ENCODE measurements around the gene SLC4A4. TPM values are rescaled to one million over a fixed set of nuclear protein-coding genes. Genes with fewer than 3 reads are reported as not detected.

The SLC4A4 gene
- total RNA-seq, 1 donor from 2014 or later, result 5.0 TPM

DNA sequence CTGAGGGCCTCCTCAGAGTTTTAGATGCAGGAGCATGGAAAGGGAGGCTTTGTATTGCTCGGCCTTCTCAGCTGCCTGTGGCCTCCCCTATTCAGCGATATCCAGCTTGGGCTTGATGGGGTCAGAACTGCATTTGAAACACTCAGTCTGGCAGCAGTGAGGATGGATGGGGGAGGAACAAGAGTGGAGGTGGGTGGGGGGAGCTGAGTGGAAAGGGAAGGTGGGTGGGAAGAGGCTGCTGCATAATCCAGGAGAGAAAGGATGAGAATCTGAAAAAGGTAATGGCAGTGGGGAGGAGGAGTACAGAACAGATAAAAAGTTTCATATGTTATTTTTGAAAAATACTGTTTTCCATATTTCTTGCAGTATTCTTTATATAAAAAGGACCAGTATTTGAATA, 202.7 kb downstream of the SLC4A4 start:
- no peak overlapping the region for H3K27ac Mint-ChIP-seq (ENCODE audit: unreplicated experiment)
- DNase-seq (ENCODE audit: low spot score), result no peak
- no peak overlapping the region for H3K4me3 Mint-ChIP-seq (ENCODE audit: unreplicated experiment)
- no peaks in the 10 kb centered on the region for H3K4me1 Mint-ChIP-seq (ENCODE audit: unreplicated experiment)
- no peaks in the 10 kb centered on the region for H3K27me3 Mint-ChIP-seq (ENCODE audit: unreplicated experiment)
- H3K9me3 Mint-ChIP-seq (ENCODE audit: unreplicated experiment), result no peaks in the 10 kb centered on the region
- TF ChIP-seq, protein P1, sequence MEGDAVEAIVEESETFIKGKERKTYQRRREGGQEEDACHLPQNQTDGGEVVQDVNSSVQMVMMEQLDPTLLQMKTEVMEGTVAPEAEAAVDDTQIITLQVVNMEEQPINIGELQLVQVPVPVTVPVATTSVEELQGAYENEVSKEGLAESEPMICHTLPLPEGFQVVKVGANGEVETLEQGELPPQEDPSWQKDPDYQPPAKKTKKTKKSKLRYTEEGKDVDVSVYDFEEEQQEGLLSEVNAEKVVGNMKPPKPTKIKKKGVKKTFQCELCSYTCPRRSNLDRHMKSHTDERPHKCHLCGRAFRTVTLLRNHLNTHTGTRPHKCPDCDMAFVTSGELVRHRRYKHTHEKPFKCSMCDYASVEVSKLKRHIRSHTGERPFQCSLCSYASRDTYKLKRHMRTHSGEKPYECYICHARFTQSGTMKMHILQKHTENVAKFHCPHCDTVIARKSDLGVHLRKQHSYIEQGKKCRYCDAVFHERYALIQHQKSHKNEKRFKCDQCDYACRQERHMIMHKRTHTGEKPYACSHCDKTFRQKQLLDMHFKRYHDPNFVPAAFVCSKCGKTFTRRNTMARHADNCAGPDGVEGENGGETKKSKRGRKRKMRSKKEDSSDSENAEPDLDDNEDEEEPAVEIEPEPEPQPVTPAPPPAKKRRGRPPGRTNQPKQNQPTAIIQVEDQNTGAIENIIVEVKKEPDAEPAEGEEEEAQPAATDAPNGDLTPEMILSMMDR (IDR thresholded peaks at IDR 0.05; ENCODE audit: unreplicated experiment), result no peak
- no peaks in the 10 kb centered on the region for H3K36me3 Mint-ChIP-seq (ENCODE audit: low read depth, unreplicated experiment)

DNA sequence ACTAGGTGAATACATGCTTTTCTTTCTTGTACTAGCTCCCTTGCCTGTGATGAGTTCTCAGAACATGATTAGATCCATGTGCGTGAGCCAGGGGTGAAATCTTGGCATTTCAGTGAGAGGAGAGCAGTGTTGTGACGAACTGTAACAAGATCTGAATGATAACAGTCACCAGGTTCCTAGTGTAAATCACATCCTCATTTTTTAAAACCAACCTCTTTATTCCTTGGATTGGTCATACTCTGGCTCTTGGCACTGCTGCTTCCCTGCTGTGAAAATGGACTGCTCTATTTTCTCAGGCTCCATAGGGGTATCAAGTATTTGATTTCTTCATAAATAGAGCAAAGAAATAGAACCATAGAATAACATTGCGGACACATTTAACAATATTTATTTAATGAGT, 206.3 kb downstream of the SLC4A4 start:
- Mint-ChIP-seq H3K36me3 (ENCODE audit: low read depth, unreplicated experiment) (no peaks in the 10 kb centered on the region), H3K9me3 (ENCODE audit: unreplicated experiment) (no peaks in the 10 kb centered on the region), H3K4me3 (ENCODE audit: unreplicated experiment) (no peak overlapping the region), H3K27me3 (ENCODE audit: unreplicated experiment) (no peaks in the 10 kb centered on the region), H3K4me1 (ENCODE audit: unreplicated experiment) (no peaks in the 10 kb centered on the region), H3K27ac (ENCODE audit: unreplicated experiment) (no peak overlapping the region)
- DNase-seq (ENCODE audit: low spot score), result no peak
- TF ChIP-seq, protein P1 (IDR thresholded peaks at IDR 0.05; ENCODE audit: unreplicated experiment), result no peak

DNA sequence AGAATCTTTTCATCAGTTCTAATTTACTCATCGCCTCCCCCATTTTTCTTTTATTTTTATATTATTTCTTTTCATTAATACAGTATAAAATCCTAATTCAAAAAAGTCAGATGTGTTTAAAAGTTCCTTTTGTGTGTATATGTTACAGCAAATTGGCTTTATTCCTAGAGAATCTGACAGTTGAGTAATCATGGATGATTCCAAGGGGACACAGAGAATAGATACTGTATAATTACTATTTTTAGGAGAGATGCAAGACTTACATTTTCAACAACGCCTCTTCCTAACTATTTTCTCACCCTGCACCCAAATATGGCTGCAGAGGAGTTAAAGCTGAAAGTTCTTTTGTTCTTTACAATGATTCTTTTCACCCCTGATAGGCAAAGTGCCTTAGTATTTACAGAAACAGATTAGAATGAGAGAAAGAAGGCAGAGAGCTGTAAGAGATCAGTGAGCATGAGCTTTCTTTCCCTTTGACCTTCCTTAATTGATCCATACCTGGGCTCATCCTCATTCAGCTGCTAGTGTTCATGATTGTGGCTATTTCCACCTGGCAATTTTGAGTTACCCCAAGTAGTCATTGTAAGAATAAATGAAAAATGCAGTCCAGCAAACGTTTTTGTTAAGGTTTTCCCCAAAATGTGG, 210.8 kb downstream of the SLC4A4 start:
- Mint-ChIP-seq H3K9me3 (ENCODE audit: unreplicated experiment) (no peaks in the 10 kb centered on the region), H3K27ac (ENCODE audit: unreplicated experiment) (no peak overlapping the region), H3K4me1 (ENCODE audit: unreplicated experiment) (no peaks in the 10 kb centered on the region), H3K36me3 (ENCODE audit: low read depth, unreplicated experiment) (no peaks in the 10 kb centered on the region), H3K27me3 (ENCODE audit: unreplicated experiment) (no peaks in the 10 kb centered on the region), H3K4me3 (ENCODE audit: unreplicated experiment) (no peak overlapping the region)
- TF ChIP-seq, protein P1 (IDR thresholded peaks at IDR 0.05; ENCODE audit: unreplicated experiment), result no peak
- DNase-seq (ENCODE audit: low spot score), result no peak

DNA sequence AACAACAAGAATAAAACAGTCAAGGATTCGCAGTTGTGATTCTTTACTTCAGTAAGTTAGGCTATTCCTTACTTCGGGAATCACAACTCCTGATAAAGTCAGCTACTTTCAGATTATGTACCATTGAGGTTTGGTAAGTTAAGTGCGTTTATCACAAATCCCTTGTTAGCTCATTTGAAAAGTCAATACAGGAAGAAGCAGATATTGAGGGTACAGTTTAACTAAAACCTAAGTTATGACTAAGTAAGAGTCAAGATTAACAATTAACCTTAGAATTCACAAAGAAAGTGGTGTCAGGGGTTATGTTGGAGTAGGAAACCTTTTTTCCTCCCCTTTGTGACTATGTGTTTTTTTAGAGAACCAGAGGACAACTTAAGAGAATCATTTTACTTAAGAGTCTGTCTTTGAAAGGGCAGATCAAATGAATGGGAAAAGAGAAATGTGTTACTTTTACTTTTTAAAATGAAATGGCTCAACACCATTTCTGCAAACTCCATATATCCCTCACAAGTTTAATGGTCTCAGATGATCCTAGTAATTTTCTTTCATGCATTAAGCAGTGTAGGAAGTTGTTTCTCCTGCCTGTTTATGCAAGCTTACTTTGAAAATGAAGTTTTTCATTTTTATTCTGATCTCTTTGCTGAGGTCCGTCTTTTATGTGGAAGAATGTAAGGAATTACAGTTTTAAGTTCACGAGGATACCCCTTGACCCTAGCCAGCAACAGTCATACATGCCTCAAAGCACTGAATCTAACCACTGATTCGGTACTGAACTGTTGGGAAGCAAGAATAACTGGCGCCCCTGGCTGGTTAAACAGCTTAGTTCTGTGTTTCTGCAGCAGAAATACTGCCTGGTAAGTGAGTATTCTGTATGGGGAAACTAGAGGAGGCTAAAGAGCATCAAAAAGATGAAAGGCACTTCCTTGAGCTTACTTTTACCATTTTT, 211.7 kb downstream of the SLC4A4 start:
- H3K4me3 Mint-ChIP-seq (ENCODE audit: unreplicated experiment), result no peak overlapping the region
- no peaks in the 10 kb centered on the region for H3K27me3 Mint-ChIP-seq (ENCODE audit: unreplicated experiment)
- TF ChIP-seq, protein P1 (IDR thresholded peaks at IDR 0.05; ENCODE audit: unreplicated experiment), result no peak
- H3K36me3 Mint-ChIP-seq (ENCODE audit: low read depth, unreplicated experiment), result no peaks in the 10 kb centered on the region
- no peaks in the 10 kb centered on the region for H3K9me3 Mint-ChIP-seq (ENCODE audit: unreplicated experiment)
- no peaks in the 10 kb centered on the region for H3K4me1 Mint-ChIP-seq (ENCODE audit: unreplicated experiment)
- DNase-seq (ENCODE audit: low spot score), result no peak
- no peak overlapping the region for H3K27ac Mint-ChIP-seq (ENCODE audit: unreplicated experiment)

DNA sequence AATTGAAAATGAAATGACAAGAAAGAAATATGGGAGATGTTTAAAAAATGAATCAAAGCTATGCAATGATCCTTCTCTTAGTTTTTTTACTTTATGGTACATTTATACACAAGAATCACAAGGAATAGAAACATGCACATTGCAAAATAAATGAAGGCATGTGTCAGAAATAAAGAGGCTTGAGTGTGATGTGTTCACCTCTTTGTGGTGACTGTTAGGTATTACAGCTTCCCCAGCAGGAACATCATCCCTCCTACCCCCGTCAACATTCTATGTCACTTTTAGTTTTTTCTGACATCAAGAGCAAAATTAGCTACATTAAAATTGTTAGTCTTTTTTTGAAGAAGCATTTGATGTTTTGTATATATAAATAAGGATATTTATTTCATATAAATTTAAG, 214.8 kb downstream of the SLC4A4 start:
- no peaks in the 10 kb centered on the region for H3K9me3 Mint-ChIP-seq (ENCODE audit: unreplicated experiment)
- no peak overlapping the region for H3K4me3 Mint-ChIP-seq (ENCODE audit: unreplicated experiment)
- no peaks in the 10 kb centered on the region for H3K27me3 Mint-ChIP-seq (ENCODE audit: unreplicated experiment)
- TF ChIP-seq, protein P1 (IDR thresholded peaks at IDR 0.05; ENCODE audit: unreplicated experiment), result peak; percentile 51
- no peak for DNase-seq (ENCODE audit: low spot score)
- H3K4me1 Mint-ChIP-seq (ENCODE audit: unreplicated experiment), result no peaks in the 10 kb centered on the region
- H3K27ac Mint-ChIP-seq (ENCODE audit: unreplicated experiment), result no peak overlapping the region
- H3K36me3 Mint-ChIP-seq (ENCODE audit: low read depth, unreplicated experiment), result no peaks in the 10 kb centered on the region
